HG03108 (cell line): ENCODE data around the gene NR2F2.

Experiments used
- ATAC-seq: cut with Tn5 transposase; IDR thresholded peaks from one replicate; pipeline ENCODE4 v1.9.1; 2021; ENCODE audit warnings: moderate library complexity; ENCODE audit not compliant: unreplicated experiment

NR2F2 gene

DNA sequence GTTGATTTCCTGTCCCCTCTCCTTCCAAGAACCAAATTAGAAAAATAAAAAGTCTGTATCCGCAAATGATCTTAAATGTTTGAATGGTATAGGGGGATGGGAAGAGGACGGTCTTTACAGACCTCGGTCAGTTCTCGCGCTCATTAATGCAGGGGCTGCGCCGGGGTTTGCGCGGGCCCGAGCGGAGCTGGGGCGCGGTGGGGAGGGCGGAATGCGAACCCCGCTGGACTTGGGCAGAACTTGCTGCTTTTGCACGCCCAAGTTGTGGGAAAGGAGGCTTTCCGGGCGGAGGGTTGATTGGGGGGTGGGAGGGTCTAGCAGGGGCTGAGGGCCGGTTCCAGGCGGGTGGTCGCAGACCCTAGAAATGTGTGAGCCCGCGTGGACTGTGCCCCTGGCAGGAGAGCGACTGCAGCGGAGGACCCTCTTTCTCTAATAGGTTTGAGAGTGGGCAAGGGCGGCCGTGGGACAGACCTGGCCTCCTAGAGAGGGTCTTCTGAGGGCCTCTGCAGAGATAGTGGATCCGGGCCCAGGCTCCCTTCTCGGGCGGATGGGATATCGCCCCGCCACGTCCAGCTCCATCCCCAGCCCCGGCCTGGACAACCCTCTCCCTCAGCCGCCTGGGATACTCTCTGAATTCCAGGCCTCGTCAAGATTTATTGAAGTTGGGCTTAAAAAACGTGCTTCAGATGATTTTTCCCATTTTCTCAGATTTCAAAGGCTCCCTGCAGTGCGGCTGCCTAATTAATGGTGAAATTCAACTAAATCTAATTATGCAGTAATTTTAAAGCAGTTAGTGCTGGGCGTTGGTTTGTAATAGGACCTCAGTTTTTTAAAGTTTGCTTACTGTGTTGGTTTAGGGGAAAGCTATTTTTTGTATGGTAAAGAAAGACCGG is 11.3 kb downstream of the NR2F2 start:
- ATAC-seq, result no peak

DNA sequence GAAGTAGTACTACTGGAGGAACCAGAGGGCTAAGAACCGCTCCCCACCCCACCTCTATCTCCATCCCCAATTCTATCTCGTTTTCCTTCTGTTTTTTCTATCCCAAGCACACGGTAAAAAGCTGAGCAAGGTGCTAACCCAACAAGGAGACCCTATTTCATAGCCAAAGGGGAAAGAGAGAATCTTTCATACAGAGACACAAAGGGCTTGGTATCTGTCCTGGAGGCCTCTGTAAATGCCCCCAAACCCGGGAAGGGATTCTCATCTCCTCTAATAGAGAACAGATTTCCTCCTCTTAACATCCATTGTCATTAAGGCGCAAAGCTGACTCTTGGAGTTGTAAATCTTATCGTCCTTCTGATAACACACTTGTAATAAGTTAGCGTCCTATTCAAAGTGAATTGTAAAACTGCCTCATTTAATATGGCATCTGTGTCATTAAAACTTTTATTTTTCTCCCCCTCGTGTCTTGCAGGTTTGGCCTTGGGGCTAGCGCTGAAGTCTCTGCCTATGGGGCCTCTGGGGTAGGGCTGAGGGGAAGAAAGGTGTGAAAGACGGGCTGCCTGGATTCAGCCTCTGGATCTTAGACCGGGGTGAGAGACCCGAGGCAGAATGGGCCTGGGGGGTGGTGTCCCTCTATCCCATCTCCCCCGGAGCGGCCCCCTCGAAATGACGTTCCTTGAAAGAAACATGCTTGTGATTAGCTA is 12.1 kb downstream of the NR2F2 start:
- ATAC-seq, result no peak

DNA sequence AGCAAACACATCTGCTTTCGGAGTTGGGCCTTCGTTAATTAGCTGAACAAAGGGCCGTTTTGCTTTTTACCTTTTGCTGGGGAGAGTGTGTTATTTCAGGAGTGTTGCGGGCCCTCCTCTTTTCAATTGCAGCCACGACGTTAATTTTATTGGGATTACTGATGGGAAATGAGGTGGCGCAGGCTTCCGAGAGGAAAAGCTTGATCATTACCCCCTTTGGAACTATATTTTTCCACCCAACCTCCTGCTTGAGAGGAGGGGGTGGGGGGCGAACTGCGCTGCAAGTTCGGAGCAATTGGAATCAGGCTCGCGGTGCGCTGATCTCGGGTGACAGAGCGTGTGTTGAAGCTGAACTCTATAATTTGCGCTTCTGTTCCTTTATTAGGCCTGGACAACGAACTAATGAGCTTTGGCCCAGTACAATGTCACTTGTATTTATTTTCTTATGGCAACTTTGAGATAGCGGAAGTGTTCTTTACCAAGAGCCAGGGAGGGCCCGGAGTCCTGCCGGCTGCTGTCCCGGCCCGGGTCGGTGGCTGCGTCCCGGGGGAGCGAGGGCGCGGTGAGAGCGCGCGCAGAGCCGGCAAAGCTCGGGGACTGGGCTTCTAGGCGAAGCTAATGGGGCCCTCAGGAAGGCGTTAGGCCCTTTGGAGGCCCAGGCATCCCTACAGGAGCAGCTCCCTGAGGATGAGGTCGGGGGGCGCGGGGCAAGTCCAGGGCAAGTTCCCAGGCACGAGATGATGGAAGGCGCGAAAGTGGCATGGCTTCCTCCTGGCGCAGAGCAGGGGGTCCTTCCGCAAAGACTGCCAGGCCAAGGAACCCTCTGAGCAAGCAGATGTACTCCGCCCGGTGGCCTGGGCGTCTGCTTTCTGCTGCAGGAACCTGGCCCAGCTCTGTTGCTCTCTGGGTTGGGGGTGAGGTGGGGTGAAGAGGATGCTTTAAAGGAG is 12.9 kb downstream of the NR2F2 start:
- no peak for ATAC-seq

DNA sequence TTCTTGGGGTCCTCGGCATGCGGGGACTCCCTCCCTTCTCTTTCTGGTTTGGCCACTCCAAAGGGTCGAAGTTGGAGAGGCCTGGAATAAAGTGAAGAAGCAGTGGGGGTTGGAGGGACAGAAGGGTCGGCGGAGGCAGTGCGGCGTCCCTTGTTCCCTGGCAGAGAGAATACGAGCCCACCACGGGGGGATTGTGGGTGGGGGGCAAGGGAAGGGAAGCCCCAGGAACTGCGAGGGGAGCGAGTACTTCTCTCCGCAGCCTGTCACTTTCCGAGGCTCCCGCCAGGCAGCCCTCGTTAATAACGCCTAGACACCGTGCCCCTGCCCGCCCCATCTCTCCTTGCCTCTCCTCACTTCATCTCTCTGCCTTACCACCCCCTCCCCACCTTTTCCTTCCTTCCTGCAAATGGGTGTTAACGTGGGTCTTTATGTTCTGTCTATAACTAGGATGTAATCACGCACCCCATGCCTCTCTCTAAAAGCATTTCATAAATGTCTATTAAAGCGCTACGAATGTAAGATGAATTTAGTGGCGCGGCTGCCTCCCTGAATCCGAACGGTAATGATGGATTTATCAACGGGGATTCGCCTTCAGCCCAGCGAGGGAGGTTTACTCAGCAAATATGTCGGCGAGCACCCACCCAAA is 13.7 kb downstream of the NR2F2 start:
- ATAC-seq, result no peak

DNA sequence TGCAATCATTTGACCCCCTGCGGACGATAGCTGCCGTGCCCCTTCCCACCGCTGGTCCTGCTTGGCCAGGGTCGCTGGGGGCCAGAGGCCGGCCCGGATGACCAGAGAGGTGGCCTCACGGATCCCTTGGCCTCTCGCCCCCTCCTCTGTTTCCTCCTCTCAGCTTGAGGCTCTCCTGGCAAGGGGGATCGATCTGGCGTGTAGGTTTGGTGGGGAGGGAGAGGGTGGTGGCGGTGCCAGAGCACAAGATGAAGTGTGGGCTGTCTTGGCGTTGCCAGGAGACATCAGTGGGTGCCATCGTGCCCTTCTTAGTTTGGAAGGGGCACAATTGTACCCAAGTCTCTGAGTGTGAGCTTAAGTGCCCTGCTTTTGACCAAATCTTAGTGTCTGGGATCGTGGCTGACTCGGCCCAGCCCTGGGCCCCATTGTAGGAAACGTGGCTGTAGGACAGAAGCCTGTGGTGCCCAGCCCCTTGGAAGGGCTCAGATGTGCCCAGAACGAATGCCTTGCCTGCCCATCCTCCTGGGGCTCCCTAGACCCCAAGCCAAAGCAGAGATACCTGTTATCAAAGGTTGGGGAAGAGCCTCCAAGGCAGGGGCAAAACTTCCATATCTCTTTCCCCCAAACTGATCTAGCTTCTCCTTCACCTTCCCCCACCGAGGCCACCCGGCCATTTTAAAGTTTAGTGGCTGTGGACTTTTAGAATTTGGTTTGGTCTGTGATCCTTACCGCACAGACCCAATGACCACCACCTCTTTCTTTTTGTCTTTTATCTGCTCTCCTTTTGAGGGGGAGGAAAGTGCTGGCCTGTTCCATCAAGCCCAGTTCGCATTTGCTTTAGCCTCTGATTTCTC is 14.4 kb downstream of the NR2F2 start:
- ATAC-seq, result no peak

DNA sequence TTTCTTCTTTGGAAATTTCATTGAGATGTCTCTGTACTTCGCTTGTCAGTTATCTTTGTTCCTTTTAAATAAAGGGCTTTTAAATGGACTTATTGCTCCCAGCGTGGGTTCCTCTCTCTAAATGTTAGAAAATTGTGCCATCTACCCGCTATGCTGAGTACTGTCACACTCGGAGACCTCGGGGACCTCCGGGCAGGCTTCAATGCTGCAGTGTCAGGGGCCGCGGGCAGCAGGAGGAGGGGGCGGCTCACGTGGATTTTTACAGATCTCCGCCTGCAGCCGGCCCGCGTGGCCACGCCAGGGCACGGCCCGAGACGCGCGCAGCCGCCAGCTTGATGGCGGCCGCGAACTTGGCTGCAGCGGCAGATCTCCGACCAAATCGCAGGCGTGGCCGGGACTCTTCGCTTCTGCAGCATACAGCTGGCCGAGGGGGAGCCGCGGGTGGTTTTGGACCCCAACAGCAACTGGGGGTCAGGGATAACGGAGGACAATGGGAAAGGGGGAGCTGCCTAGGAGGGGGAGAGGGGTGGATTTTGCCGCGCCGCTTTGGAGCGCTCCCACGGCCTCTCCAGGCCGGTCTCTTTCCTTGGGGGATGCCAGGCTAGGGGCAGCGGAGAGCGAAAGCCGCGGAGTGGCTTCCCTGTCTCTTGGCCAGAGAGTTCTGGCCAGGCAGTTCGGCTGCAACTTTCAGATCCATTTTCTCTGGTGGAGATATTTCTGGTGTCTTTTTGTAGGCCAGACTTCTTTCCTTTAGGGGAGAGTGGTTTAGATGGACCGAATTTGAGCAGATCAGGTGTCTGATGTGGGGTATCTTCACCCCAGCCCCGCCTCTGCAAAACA is 15.3 kb downstream of the NR2F2 start:
- ATAC-seq, result no peak

DNA sequence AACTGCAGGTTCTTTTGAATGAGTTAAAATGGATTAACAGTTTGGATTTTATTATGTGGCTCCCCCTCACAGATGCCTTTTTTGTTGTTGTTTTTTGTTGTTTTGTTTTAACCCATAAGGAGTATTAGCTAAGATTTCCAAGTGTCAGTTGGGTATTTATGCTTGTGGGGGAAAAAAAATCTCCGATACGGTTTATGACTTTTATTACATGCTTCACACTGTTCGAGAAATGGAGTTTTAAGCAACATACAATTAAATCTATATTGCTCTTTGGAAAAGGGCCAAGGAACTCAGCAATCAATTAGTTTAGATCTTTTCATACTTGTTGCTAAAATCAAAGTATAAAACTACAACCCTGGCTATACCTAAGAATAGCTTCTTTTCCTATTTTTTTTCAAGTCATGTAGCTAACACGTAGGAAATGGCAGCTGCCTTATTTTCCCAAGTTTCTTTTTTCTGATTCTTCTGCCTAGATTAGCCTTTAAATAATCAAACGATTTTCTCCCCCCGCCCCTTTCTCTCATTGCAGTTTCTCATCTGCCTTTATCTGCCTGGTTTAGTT is 16.0 kb downstream of the NR2F2 start:
- ATAC-seq, result no peak

DNA sequence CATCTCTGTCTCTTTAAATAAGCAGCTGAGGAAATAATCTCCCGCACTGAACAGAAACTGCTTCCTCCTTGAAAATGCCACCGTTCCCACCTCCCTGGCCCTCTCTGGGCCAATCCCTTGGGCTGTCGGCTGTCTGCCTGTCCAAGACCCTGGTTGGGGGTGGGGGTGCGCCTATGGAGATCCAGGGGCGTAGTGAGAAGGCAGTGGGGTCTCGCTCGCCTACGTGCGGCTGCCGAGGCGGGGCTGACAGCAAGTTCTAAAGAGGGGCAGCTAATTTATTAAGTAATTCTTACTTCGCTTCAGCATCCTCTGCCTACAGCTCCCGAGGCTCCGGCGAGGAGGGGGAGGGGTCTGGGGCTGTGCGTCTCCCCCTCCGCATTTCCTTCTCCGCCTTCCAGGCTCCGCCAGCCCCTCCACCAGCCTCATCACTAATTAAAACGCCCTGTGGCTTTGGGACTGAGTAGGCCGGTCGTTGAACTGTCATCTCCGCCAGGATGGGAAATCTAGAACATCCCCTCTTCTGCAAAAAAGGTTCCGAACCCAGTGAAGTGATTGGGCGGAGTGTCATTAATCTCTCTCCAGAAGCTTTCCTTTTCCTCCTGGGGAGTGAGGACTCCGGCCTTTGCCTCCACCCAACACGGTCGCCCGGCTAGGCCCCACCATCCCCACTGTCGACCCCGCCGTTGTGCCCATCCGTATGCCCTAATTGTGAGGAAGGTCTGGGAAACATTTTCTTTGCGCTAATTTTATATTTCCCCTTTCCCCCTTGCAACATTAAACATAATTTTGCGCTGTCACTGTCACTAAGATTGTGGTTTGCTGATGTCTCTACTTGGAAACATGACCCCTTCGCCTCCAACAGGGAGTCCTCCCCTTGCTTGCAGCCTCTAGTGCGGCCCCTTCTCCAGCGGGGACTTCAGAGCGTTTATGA is 16.9 kb downstream of the NR2F2 start:
- no peak for ATAC-seq

DNA sequence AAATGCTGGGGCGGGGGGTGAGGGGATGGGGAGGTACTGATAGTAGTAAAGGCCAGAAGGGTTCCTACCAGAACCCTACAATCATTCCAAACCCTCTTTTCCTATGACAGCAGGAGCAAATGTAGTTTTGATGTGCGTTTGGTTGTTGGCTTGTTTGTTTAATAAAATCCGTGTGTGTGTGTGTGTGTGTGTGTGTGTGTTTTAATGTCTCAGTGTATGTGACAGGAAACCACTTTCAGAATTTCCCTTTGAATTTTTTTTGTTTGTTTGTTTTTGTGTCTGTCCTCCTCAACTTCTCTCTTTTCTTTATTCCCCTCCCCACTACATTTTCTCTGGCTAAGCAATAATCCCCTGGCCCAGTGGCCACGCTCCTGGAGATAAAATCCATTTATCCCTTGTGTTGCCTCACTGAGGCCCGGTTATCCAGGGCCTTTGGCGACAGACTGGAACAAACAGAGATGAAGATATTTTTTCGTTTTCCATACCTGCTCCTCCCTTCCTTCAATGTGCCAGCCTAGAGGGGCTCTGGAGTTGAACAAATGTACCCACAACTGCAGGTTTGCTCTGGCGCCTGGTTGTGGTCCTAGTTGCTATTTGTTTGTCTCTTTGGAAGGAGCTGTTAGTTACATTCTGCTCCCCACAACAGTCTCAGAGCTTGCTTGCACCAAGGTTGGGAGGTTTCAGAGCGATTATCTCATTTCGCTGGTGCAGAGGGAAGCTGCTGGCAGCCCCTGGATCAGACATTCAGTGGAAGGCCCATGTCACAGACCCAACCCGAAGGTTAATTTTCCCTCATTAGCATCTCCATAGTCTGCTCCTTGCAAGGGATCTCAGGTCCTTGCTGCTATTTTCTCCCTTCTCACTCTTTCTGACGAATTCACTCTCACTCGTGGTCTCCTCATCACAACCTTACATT is 17.9 kb downstream of the NR2F2 start:
- ATAC-seq, result no peak

DNA sequence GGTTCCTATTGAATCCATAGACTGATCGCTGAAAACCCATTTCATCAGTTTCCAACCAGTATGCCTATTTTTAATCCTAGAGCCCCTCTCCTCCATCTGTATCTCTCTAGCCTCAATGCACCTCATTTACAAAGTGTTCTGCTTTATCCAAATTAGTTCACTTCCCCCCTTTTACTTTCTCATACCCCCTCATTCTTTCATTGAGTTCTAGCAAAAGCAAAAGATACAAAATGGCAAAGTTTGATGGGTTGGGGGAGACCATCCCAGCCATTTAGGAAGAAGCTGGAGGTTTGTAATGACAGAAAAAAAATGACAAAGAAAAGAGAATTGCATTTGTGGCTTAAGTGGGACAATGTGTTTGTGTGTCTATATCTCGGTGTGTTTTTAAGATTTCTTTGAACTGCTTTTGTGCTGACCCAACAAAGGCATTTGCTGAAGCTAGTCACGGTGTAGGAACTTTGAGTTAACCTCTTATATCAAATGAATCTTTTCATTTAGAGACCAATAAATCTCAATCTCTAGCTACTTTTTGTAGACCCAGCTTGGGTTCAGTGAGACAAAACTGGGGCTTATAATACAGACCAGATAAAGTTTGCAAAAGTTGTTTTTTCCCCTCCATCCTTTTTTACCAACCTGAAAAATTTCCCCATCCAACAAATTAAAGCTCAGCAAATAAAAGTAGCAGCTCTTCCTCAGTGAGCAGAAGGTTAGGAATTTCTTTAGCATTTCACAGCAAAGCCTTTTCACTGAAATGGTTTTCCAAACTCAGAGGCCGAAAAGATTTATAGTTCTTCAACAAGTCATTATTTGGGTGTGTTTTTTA is 18.7 kb downstream of the NR2F2 start:
- no peak for ATAC-seq

DNA sequence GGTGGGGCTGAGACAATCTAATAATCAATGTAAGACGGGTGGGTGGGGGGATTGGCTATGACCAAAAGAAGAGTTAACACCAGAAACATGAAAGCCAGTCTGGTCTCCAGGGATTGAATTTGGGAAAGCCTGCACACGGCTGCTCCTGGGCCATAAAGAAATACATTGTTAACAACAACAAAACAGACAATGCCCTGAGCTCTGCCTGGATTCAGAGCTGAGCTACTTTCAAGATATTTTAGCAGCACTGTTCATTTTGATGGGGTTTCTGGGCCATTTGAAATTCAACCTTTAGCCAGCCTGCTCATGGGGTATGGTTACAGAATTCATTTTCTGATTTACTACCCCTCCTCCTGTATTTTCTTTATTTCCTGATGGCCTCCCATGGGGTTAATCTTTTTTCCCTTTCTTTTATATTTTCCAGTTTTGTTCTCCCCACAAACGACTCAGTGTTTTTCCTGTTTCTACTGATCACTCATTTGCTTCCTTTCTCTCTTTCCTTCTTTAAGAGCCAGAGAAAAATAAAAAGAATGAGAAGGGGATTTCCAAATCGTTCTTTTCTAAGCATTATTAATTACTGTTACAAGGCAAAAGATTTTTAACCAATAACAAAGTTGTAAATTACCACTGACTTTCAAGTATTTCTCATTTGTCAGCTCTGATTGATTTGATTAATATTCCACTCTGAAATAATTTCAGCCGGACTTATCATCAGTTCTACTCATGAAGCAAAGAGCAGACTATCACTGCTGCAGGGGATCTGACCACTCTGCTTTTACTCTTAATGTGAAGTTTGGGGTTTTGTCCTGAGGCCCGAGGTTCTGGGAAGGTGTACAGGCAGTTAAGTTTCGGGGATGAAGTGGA is 19.6 kb downstream of the NR2F2 start:
- no peak for ATAC-seq

DNA sequence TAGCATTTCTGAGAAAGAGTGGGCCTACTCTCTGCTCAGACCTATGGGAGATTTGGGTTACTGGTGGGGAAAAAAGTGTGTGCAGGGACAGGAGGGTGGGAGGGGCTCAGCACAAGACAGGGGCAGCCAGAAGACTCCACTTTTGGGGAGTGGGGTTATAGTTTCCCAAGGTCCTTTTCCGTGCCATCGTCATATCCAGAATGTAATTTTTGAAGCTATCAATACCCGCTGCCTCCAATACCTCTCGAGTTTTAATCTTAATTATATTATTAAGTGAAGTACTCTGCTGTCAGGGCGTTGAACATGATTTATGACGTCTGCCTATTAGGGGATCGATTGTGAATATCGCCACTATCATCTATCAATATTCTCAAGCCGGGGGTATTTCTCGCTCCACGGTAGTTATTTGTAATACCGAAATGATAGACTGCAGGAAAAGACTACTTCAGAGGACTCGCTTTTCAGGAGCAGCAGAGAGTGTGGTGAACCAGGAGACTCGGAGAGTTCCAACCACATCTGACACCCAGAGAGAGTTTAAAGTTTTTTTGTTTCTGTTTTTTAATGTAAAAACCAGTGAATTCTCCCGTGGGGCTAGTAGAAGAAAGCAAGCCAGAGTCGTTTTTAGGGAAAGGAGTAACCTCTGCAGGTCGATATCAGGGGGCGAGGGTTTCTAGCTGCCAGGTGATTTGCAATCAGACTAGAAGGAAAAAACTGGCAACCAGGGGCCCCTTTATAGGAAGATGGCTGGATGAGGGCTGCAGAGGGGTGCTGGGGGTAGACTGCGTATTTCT is 20.6 kb downstream of the NR2F2 start:
- no peak for ATAC-seq

DNA sequence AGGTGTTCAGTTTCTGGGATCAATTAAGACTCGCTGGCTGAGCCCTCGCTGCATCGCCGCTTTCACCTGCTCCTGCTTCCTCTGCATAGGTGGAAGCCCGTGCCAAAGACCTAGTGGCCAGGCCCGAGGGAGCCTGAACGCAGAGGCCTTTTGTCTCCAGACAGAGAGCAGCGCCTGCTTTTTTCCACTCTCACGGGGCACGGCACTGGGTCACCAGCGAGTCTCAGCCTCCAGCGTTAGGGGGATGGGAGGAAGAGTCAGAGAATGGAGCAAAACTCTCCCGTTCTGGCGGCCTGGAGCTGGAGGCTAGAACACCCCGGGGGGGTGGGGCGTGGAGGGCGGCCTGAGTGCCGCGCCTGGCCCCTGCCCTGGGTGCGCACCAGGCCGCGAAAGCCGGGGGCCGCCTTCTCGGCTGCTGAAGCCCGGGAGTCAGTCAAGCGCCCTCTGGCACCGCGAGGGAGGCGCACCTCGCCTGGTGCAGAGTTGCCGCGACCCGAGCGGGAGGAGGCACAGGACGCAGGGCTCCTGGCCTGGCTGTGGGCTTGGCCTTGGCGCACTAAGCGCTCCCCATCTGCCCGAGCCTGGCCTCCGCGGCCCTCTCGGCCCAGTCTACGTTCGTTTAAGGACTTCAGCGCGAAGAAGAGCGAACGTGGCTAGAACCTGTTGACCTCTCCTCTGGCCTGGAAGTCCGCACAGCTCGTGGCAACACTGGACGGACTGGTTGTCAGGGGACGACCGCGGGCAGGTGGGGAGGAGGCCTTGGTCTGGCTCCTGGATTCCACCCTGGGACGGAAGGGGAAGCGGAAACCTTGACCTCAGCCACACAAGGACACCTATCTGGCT is 21.5 kb downstream of the NR2F2 start:
- no peak for ATAC-seq
